Measurements from ENCODE around the gene KANK2. TPM values are rescaled to one million over a fixed set of nuclear protein-coding genes. Genes with fewer than 3 reads are reported as not detected.

Gene KANK2
- total and polyA plus RNA-seq, 10 of the 15 experiments (the other 5 are each of a cell fraction or from before 2014, with no cell fraction given), result 4.9 to 33.0 (median 21.0) TPM

DNA sequence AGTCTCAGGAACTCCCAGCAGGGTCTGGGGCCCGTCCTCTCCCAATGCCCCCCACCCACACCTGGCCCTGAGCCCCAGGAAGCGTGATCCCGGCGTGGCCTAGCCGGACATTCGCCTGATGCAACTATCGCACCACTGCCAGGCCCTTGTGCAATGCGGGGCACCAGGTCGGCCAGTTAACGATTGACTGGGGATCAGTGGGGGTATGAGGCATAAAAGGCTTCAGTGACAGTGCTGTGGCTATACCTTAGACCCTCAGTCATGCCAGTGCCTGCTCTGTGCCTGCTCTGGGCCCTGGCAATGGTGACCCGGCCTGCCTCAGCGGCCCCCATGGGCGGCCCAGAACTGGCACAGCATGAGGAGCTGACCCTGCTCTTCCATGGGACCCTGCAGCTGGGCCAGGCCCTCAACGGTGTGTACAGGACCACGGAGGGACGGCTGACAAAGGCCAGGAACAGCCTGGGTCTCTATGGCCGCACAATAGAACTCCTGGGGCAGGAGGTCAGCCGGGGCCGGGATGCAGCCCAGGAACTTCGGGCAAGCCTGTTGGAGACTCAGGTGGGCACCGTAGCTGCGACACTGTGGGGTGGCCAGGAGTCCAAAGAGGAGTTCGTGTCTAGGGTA is 42.1 kb upstream of the KANK2 start, which contains the start of gene ANGPTL8:
TSS of gene ANGPTL8 (plus strand) at position 243 of the 624 bp plus-strand sequence. CDS start at position 262, 19 bp downstream.
- DNase-seq (ENCODE audit: low read depth, low spot score), result no peak
- ChIA-PET SMC1A (ENCODE audit: uncharacterized antibody, unreplicated experiment) (interaction anchor here (0.6 kb wide), 1 partner anchor 138 kb away, joined by 4 read pairs; no protein-coding TSS in a partner anchor), RAD21 (ENCODE audit: unreplicated experiment) (no interaction called here), POLR2A (interaction anchor here (0.6 kb wide), 1 partner anchor 26 kb away, joined by 3 read pairs; no protein-coding TSS in a partner anchor), CTCF (interaction anchor here (0.6 kb wide), 1 partner anchor 113 kb away, joined by 4 read pairs; no protein-coding TSS in a partner anchor)
- H3K4me1 ChIP-seq (ENCODE audit: control insufficient read depth, insufficient read depth, low read length), result no peaks in the 10 kb centered on the region
- ATAC-seq, result no peak
- H3K27ac ChIP-seq (ENCODE audit: control insufficient read depth, insufficient read depth), result no peak within 1 kb of the TSS
- H4K20me1 ChIP-seq (ENCODE audit: control insufficient read depth, insufficient read depth), result no peaks in the 10 kb centered on the region
- no peaks in the 10 kb centered on the region for H3K79me2 ChIP-seq (ENCODE audit: control insufficient read depth, insufficient read depth, low read length)
- no peaks in the 10 kb centered on the region for H3K27me3 ChIP-seq (replicated peaks in 1 of 2; ENCODE audit: control insufficient read depth in 2 of 2, insufficient read depth in 2 of 2, low read length in 1 of 2)
- 68% methylated on average over 23 of the region's 23 CpGs for WGBS (ENCODE audit: insufficient coverage, insufficient replicate concordance, low lambda C conversion rate, missing lambda C conversion rate)
- in situ Hi-C loops (cut with MboI) (no loop called here), intact Hi-C loops (cut with micrococcal nuclease; ENCODE audit: unreplicated experiment) (no loop called here)
- no peak for FAIRE-seq
- no peak within 1 kb of the TSS for H3K4me2 ChIP-seq (ENCODE audit: control insufficient read depth, insufficient read depth)
- BruUV-seq (replicated peaks), result no TSS peak
- H3K36me3 ChIP-seq (ENCODE audit: control insufficient read depth in 2 of 2, insufficient read depth in 2 of 2, low read length in 1 of 2), result no peaks in the 10 kb centered on the region; a peak in 1 of 4 replicates
- no peak within 1 kb of the TSS for H3K4me3 ChIP-seq
- H3K9me3 ChIP-seq (replicated peaks; ENCODE audit: control insufficient read depth, insufficient read depth, low read length), result no peaks in the 10 kb centered on the region
- H2AFZ ChIP-seq (ENCODE audit: control insufficient read depth, low read depth, low read length), result no peak within 1 kb of the TSS
- TF ChIP-seq ATF7 (IDR thresholded peaks at IDR 0.05; ENCODE audit: low read depth), result no peak
- no peak for TF ChIP-seq PKNOX1 (IDR thresholded peaks at IDR 0.05)
- TF ChIP-seq POLR2AphosphoS5 (IDR thresholded peaks at IDR 0.05; ENCODE audit: low read length), result 0 out of 2 replicates have a peak, but pooled peaks have one; percentile 5
- H3K9ac ChIP-seq (ENCODE audit: control insufficient read depth, insufficient read depth, low read length), result no peak within 1 kb of the TSS

DNA sequence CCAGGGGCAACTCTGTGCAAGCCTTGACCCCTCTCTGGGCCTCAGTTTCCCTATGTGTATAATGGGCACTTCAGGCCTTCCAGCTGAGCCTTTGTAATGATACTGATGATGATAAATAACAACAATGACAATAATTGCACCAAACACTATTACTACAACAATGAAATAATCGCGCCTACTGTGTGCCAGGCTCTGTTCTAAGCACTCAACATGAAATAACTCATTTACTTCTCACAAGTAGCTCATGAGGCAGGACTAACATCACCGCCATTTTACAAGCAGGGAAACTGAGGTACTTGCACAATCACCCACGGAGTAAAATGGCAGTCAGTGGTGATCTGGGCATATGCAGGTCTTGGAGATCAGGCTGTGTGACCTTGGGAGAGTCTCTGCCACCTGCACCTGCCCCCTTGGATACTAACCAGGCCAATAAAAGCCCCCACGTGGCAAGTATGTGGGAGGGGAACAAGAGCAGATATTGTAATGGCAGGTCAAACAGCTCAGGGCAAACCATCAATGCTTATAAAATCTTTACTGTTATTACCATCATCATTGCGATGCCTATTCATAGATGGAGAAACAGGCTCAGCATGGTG is 41.5 kb upstream of the KANK2 start:
- BruUV-seq (replicated peaks), result no TSS peak
- H4K20me1 ChIP-seq (ENCODE audit: control insufficient read depth, insufficient read depth), result no peaks in the 10 kb centered on the region
- H3K27ac ChIP-seq (ENCODE audit: control insufficient read depth, insufficient read depth), result no peak overlapping the region
- FAIRE-seq (no peak), ATAC-seq (no peak), DNase-seq (ENCODE audit: low read depth, low spot score) (no peak)
- SMC1A ChIA-PET (ENCODE audit: uncharacterized antibody, unreplicated experiment), result interaction anchor here (0.6 kb wide), 1 partner anchor 139 kb away, joined by 4 read pairs; no protein-coding TSS in a partner anchor
- no peaks in the 10 kb centered on the region for H3K27me3 ChIP-seq (replicated peaks in 1 of 2; ENCODE audit: control insufficient read depth in 2 of 2, insufficient read depth in 2 of 2, low read length in 1 of 2)
- H3K4me2 ChIP-seq (ENCODE audit: control insufficient read depth, insufficient read depth), result no peak overlapping the region
- in situ Hi-C loops (cut with MboI), result no loop called here
- TF ChIP-seq CHD4 (IDR thresholded peaks at IDR 0.05) (no peak), ZBTB11 (CRISPR knock-in tag; IDR thresholded peaks at IDR 0.05) (no peak), POLR2AphosphoS5 (IDR thresholded peaks at IDR 0.05; ENCODE audit: low read length) (0 out of 2 replicates have a peak, but pooled peaks have one; percentile 12), FOXK2 (IDR thresholded peaks at IDR 0.05) (no peak), STAT1 (conservative IDR thresholded peaks at IDR 0.05) (no peak)
- H3K4me3 ChIP-seq, result no peak overlapping the region
- no peaks in the 10 kb centered on the region for H3K79me2 ChIP-seq (ENCODE audit: control insufficient read depth, insufficient read depth, low read length)
- no peaks in the 10 kb centered on the region for H3K4me1 ChIP-seq (ENCODE audit: control insufficient read depth, insufficient read depth, low read length)
- H2AFZ ChIP-seq (ENCODE audit: control insufficient read depth, low read depth, low read length), result no peak overlapping the region
- POLR2A ChIA-PET, result no interaction called here
- no peaks in the 10 kb centered on the region for H3K9me3 ChIP-seq (replicated peaks; ENCODE audit: control insufficient read depth, insufficient read depth, low read length)
- intact Hi-C loops (cut with micrococcal nuclease; ENCODE audit: unreplicated experiment), result no loop called here
- H3K9ac ChIP-seq (ENCODE audit: control insufficient read depth, insufficient read depth, low read length), result no peak overlapping the region
- 54% methylated on average over 6 of the region's 6 CpGs for WGBS (ENCODE audit: insufficient coverage, insufficient replicate concordance, low lambda C conversion rate, missing lambda C conversion rate)
- no peaks in the 10 kb centered on the region; a peak in 1 of 4 replicates for H3K36me3 ChIP-seq (ENCODE audit: control insufficient read depth in 2 of 2, insufficient read depth in 2 of 2, low read length in 1 of 2)
- RAD21 ChIA-PET (ENCODE audit: unreplicated experiment), result no interaction called here
- CTCF ChIA-PET, result interaction anchor here (0.6 kb wide), 1 partner anchor 113 kb away, joined by 4 read pairs; no protein-coding TSS in a partner anchor

All from GM12878 (cell line).